ENCODE measurements around the gene CDCA5. TPM values are rescaled to one million over a fixed set of nuclear protein-coding genes. Genes with fewer than 3 reads are reported as not detected.

The CDCA5 gene
- total RNA-seq, 1 experiment from 2014 or later, result 92.9 TPM

DNA sequence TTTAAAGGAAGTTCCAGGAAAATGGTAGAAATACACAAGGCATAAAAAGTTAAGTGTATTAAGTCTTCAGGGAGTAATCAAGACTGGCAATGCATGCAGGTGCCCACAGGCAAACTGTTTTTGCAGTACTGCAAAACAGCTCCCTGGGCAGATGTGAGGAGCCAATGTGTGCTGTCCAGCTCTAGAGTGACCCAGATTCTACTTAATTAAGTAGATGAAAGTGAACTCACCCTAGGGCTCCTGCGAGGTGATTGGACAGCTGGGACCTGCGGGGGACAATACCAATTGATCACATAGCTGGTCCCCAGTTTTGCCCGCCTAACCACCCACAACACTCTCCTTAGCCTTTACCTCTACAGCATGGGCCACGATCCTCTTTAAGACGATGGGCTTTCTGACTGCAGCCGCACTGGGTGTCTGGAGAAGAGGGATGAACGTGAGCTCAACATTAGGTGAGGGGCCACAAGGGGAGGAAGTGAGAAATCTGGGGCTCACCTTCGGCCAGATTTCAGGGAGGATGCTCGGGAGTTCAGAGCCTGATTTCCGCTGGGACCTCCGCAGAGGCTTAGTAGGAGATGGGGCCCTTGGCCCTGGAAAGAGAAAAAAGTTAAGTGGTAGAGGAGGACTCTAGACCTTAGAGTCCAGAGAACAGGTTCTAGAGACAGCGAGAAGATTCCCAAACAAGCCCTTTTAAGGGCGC is 556 bp downstream of the CDCA5 start:
- H3K27ac ChIP-seq (ENCODE audit: low read length), result peak overlapping the region; percentile 96
- peaks cover 27% of the 10 kb centered on the region for H3K4me1 ChIP-seq (ENCODE audit: control insufficient read depth, insufficient read depth, low read length)
- peak; percentile 1; the same call in 1 of the 2 replicates for ATAC-seq
- ChIA-PET POLR2A (no interaction called here), CTCF (no interaction called here)
- no peak for DNase-seq (ENCODE audit: low read depth, low spot score)
- H3K4me3 ChIP-seq (ENCODE audit: low read depth in 2 of 2, low read length in 2 of 2), result peak overlapping the region; percentile 81 to 99
- in situ Hi-C loops (cut with HindIII; ENCODE audit: low pct_unique_long_range_greater_than_20kb, low sequenced_read_pairs), result no loop called here
- TF ChIP-seq, protein P1, sequence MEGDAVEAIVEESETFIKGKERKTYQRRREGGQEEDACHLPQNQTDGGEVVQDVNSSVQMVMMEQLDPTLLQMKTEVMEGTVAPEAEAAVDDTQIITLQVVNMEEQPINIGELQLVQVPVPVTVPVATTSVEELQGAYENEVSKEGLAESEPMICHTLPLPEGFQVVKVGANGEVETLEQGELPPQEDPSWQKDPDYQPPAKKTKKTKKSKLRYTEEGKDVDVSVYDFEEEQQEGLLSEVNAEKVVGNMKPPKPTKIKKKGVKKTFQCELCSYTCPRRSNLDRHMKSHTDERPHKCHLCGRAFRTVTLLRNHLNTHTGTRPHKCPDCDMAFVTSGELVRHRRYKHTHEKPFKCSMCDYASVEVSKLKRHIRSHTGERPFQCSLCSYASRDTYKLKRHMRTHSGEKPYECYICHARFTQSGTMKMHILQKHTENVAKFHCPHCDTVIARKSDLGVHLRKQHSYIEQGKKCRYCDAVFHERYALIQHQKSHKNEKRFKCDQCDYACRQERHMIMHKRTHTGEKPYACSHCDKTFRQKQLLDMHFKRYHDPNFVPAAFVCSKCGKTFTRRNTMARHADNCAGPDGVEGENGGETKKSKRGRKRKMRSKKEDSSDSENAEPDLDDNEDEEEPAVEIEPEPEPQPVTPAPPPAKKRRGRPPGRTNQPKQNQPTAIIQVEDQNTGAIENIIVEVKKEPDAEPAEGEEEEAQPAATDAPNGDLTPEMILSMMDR (IDR thresholded peaks at IDR 0.05), result no peak
- TF ChIP-seq, protein P2, sequence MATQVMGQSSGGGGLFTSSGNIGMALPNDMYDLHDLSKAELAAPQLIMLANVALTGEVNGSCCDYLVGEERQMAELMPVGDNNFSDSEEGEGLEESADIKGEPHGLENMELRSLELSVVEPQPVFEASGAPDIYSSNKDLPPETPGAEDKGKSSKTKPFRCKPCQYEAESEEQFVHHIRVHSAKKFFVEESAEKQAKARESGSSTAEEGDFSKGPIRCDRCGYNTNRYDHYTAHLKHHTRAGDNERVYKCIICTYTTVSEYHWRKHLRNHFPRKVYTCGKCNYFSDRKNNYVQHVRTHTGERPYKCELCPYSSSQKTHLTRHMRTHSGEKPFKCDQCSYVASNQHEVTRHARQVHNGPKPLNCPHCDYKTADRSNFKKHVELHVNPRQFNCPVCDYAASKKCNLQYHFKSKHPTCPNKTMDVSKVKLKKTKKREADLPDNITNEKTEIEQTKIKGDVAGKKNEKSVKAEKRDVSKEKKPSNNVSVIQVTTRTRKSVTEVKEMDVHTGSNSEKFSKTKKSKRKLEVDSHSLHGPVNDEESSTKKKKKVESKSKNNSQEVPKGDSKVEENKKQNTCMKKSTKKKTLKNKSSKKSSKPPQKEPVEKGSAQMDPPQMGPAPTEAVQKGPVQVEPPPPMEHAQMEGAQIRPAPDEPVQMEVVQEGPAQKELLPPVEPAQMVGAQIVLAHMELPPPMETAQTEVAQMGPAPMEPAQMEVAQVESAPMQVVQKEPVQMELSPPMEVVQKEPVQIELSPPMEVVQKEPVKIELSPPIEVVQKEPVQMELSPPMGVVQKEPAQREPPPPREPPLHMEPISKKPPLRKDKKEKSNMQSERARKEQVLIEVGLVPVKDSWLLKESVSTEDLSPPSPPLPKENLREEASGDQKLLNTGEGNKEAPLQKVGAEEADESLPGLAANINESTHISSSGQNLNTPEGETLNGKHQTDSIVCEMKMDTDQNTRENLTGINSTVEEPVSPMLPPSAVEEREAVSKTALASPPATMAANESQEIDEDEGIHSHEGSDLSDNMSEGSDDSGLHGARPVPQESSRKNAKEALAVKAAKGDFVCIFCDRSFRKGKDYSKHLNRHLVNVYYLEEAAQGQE (IDR thresholded peaks at IDR 0.05; ENCODE audit: insufficient read depth in 1 of 2, low read depth in 2 of 2, low read length in 1 of 2), result 0 out of 4 replicates have a peak, but pooled peaks of 1 of the 2 experiments have one; percentile 27
- no peaks in the 10 kb centered on the region for H3K27me3 ChIP-seq (ENCODE audit: control insufficient read depth, insufficient read depth, low read length)
- BruUV-seq (replicated peaks), result no TSS peak
- intact Hi-C loops (cut with micrococcal nuclease; ENCODE audit: unreplicated experiment), result no loop called here
- H3K9me3 ChIP-seq (ENCODE audit: control insufficient read depth, insufficient read depth, low read depth, low read length), result no peaks in the 10 kb centered on the region
- H3K36me3 ChIP-seq (ENCODE audit: control insufficient read depth, insufficient read depth, low read length), result peaks cover 8% of the 10 kb centered on the region

DNA sequence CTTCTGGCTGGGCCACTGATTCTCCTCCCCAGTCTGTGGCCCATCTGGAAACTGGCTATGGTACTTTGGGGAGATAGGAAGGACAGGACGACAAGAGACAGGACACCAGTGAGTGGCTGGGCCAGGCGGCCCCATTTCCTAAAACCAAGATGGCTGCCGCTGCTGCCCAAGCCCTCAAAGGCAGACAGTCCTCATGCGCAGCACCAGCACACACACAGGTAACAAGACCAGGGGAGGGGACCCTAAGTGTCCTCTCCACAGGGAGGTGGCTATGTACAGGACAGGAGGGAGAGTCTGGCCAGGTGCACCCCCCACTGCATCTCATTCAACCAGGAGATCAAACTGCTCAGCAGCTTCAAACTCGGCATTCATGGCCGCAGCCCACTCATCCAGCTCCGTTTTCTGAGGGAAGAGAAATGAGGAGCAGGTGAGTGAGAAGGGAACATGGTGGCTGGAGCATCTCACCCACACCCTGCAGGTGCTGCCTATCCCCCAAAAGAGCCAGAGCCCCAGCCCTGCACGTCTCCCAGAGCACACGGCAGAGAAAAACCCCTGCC is 5.0 kb downstream of the CDCA5 start:
- no peaks in the 10 kb centered on the region for H3K9me3 ChIP-seq (ENCODE audit: control insufficient read depth, insufficient read depth, low read depth, low read length)
- H3K27me3 ChIP-seq (ENCODE audit: control insufficient read depth, insufficient read depth, low read length), result no peaks in the 10 kb centered on the region
- H3K4me1 ChIP-seq (ENCODE audit: control insufficient read depth, insufficient read depth, low read length), result peaks cover 28% of the 10 kb centered on the region
- H3K36me3 ChIP-seq (ENCODE audit: control insufficient read depth, insufficient read depth, low read length), result peaks cover 5% of the 10 kb centered on the region
- in situ Hi-C loops (cut with HindIII; ENCODE audit: low pct_unique_long_range_greater_than_20kb, low sequenced_read_pairs) (no loop called here), intact Hi-C loops (cut with micrococcal nuclease; ENCODE audit: unreplicated experiment) (no loop called here)
- ChIA-PET CTCF (interaction anchor here (1.1 kb wide), 1 partner anchor 9 kb away, joined by 3 read pairs; no protein-coding TSS in a partner anchor), POLR2A (interaction anchor here (0.8 kb wide), 1 partner anchor 21 kb away, joined by 6 read pairs; no protein-coding TSS in a partner anchor)
- TF ChIP-seq, protein P2 (IDR thresholded peaks at IDR 0.05; ENCODE audit: insufficient read depth in 1 of 2, low read depth in 2 of 2, low read length in 1 of 2), result no peak
- no peak for TF ChIP-seq POLR2AphosphoS5 (IDR thresholded peaks at IDR 0.05; ENCODE audit: low read depth, low read length)
- no peak for TF ChIP-seq SIN3A (IDR thresholded peaks at IDR 0.05; ENCODE audit: borderline replicate concordance, insufficient read depth, low read depth, low read length)
- TF ChIP-seq TCF7L2 (IDR thresholded peaks at IDR 0.05; ENCODE audit: low read depth, low read length), result no peak
- TF ChIP-seq, protein P1 (IDR thresholded peaks at IDR 0.05), result no peak
- H3K4me3 ChIP-seq (ENCODE audit: low read depth in 2 of 2, low read length in 2 of 2), result no peak overlapping the region
- no TSS peak for BruUV-seq (replicated peaks)
- H3K27ac ChIP-seq (ENCODE audit: low read length), result peak overlapping the region; percentile 41
- DNase-seq (ENCODE audit: low read depth, low spot score) (no peak), ATAC-seq (peak; percentile 15; the same call in 1 of the 2 replicates)

Data from Panc1 (cell line).